ENCODE results near the gene DRAXIN. TPM values are rescaled to one million over a fixed set of nuclear protein-coding genes. Genes with fewer than 3 reads are reported as not detected.

The DRAXIN gene
- total RNA-seq, 1 experiment from 2014 or later, result 20.5 TPM

DNA sequence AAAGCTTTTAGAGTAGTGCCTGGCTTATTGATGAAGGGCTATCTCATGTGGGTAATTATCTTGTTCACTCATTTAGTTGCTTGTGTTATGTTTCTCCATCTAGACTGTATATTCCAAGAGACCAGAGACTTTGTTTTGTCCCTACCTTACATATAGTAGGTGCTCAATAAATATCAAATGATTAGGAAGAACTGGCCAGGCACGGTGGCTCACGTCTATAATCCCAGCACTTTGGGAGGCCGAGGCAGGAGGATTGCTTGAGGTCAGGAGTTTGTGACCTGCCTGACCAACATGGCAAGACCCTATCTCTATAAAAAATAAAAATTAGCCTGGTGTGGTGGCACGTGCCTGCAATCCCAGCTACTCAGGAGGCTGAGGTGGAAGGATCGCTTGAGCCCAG, 46.2 kb upstream of the DRAXIN start:
- no CpG with 5 or more reads among the region's 5 CpGs for WGBS (ENCODE audit: extremely low coverage, insufficient read length, low lambda C conversion rate)

More for the DNA sequence above, 46.2 kb upstream of the DRAXIN start:
- H3K9ac ChIP-seq (ENCODE audit: extremely low read depth, insufficient read length, low read length), result no peak overlapping the region
- H3K23me2 ChIP-seq (ENCODE audit: insufficient read length, low read depth, low read length, poor library complexity, severe bottlenecking), result no peaks in the 10 kb centered on the region
- H2AFZ ChIP-seq (ENCODE audit: low read length), result no peak overlapping the region
- H2AK5ac ChIP-seq (ENCODE audit: insufficient read length, low read length), result no peak overlapping the region
- no peaks in the 10 kb centered on the region for H4K20me1 ChIP-seq (ENCODE audit: control insufficient read depth, insufficient read depth, insufficient read length)
- H3K14ac ChIP-seq (ENCODE audit: insufficient read depth, low read length), result no peak overlapping the region
- H3K23ac ChIP-seq (ENCODE audit: insufficient read length, low read depth, low read length), result no peak overlapping the region
- H3K56ac ChIP-seq (ENCODE audit: insufficient read length, low read depth, low read length), result no peak overlapping the region
- no peak overlapping the region for H3K4me2 ChIP-seq (ENCODE audit: insufficient read depth, insufficient read length, low read length)
- Mint-ChIP-seq H3K27ac (no peak overlapping the region), H3K4me3 (no peak overlapping the region), H3K4me1 (peaks cover 4 to 10% of the 10 kb centered on the region in 2 experiments; a peak in 3 of 4 replicates), H3K27me3 (ENCODE audit: low read depth) (peaks cover 17% of the 10 kb centered on the region), H3K36me3 (ENCODE audit: insufficient read depth in 1 of 3, low read depth in 3 of 3) (no peaks in the 10 kb centered on the region), H3K9me3 (no peaks in the 10 kb centered on the region; a peak in 1 of 5 replicates)
- DNase-seq, result no peak
- no peak overlapping the region for H4K91ac ChIP-seq (ENCODE audit: insufficient read length, low read depth, low read length)
- H3K4me1 ChIP-seq (ENCODE audit: insufficient read depth, low read length), result no peaks in the 10 kb centered on the region
- H2BK120ac ChIP-seq (ENCODE audit: low read depth, low read length, poor library complexity, severe bottlenecking), result no peak overlapping the region
- H3T11ph ChIP-seq (ENCODE audit: low read length), result no peak overlapping the region
- H2BK12ac ChIP-seq (ENCODE audit: insufficient read length, low read depth, low read length), result no peak overlapping the region
- H4K8ac ChIP-seq (replicated peaks; ENCODE audit: insufficient read length, low read depth, low read length), result no peak overlapping the region
- H4K5ac ChIP-seq (ENCODE audit: insufficient read length, low read depth, low read length), result no peak overlapping the region
- no peak overlapping the region for H3K18ac ChIP-seq (ENCODE audit: insufficient read length, low read depth, low read length)
- H3K79me2 ChIP-seq (ENCODE audit: insufficient read depth, low read length), result no peaks in the 10 kb centered on the region
- H3K27me3 ChIP-seq (ENCODE audit: insufficient read depth, low read length), result no peaks in the 10 kb centered on the region
- H2BK20ac ChIP-seq (ENCODE audit: low read depth, low read length, poor library complexity, severe bottlenecking), result no peak overlapping the region
- H3K27ac ChIP-seq (ENCODE audit: insufficient read length, low read depth, low read length), result no peak overlapping the region
- TF ChIP-seq CTCF (conservative IDR thresholded peaks at IDR 0.05), result no peak
- H2BK15ac ChIP-seq (ENCODE audit: low read depth, low read length), result no peak overlapping the region
- no peak overlapping the region for H2BK5ac ChIP-seq (ENCODE audit: insufficient read length, low read length)
- no peaks in the 10 kb centered on the region for H3K9me3 ChIP-seq (ENCODE audit: control insufficient read depth, low read depth, low read length)
- H3K79me1 ChIP-seq (ENCODE audit: insufficient read depth, low read depth, low read length, poor library complexity, severe bottlenecking), result no peaks in the 10 kb centered on the region
- H3K4ac ChIP-seq (ENCODE audit: low read depth, low read length), result no peak overlapping the region

Data from H9 (cell line).